HCT116 (cell line): ENCODE measurements around the gene INSYN1. TPM values are rescaled to one million over a fixed set of nuclear protein-coding genes. Genes with fewer than 3 reads are reported as not detected.

ENCODE experiments used
- ATAC-seq: fragments of 200-7000 bp; cut with Tn5 transposase; 2 replicates; pipeline ENCODE4 v1.9.1; 2020; ENCODE audit warnings: mild to moderate bottlenecking, moderate library complexity
- BruUV-seq: library from RNA; stranded (reverse); fragments of 400-500 nt; replicated peaks from 2 replicates; lab custom pipeline; 2021; lab: Mats Ljungman, UMichigan
- CTCF ChIA-PET: fragments of 300-600 bp; sonication (Branson Sonifier 250); formaldehyde crosslinking; loops from one replicate; lab custom pipeline; 2021; ENCODE audit warnings: antibody characterized with exemption; lab: Charles Lee
- POLR2A ChIA-PET: fragments of 300-600, 350-600 bp; sonication (Branson Sonifier 250); formaldehyde crosslinking; loops from one replicate; lab custom pipeline; 2021; ENCODE audit warnings: antibody characterized with exemption; lab: Charles Lee
- RAD21 ChIA-PET, 2 experiments: fragments of 300-600 bp; sonication (Branson Sonifier 250); formaldehyde crosslinking; loops; one replicate each; lab custom pipeline; 2023; ENCODE audit warnings: low total read pairs in 2 of 2; ENCODE audit not compliant: uncharacterized antibody in 2 of 2, unreplicated experiment in 2 of 2, low non-redundant PET in 1 of 2; lab: Charles Lee
- DNase-seq: peaks from one replicate; pipeline ENCODE4 v3.0.0-alpha.2; 2010; ENCODE audit warnings: low read depth, low spot score
- H2AFZ ChIP-seq: fragments of 200-600 bp; shearing (Covaris generic), sonication (generic); 2 replicates; pipeline ENCODE4 v1.6.1; 2017; ENCODE audit warnings: low read depth, mixed run types, mixed read lengths, antibody characterized with exemption, low read length; ENCODE audit not compliant: poor library complexity, severe bottlenecking
- H3K27ac ChIP-seq: 2 replicates; pipeline ENCODE4 v1.5.1; 2012; ENCODE audit warnings: low read depth, low read length
- H3K27me3 ChIP-seq: fragments of 200-600 bp; sonication (generic); 2 replicates; pipeline ENCODE4 v1.6.1; 2016; ENCODE audit warnings: mixed run types, low read length, mixed read lengths; ENCODE audit not compliant: insufficient read depth
- H3K36me3 ChIP-seq, 2 experiments: fragments of 200-500 bp in 1 of 2; fragments of 200-600 bp in 1 of 2; sonication (Bioruptor generic) in 1 of 2; sonication (generic) in 1 of 2; 2 replicates each; pipeline versions ENCODE4 v1.5.1 to v1.6.1; 2014 to 2016; ENCODE audit warnings: low read length in 2 of 2, inconsistent platforms in 1 of 2, mixed read lengths in 1 of 2, mixed run types in 1 of 2; ENCODE audit not compliant: insufficient read depth in 2 of 2, control insufficient read depth in 1 of 2
- H3K4me1 ChIP-seq, 2 experiments: fragments of 200-600 bp in 1 of 2; sonication (generic) in 1 of 2; 2 replicates each; pipeline versions ENCODE4 v1.5.1 to v1.6.1; 2012 to 2017; ENCODE audit warnings: low read length in 2 of 2, inconsistent platforms in 1 of 2, mild to moderate bottlenecking in 1 of 2, mixed read lengths in 1 of 2, mixed run types in 1 of 2, moderate library complexity in 1 of 2; ENCODE audit not compliant: insufficient read depth in 2 of 2, control insufficient read depth in 1 of 2
- H3K4me2 ChIP-seq: fragments of 200-600 bp; sonication (generic); 2 replicates; pipeline ENCODE4 v1.6.1; 2017; ENCODE audit warnings: mixed run types, low read length, mixed read lengths
- H3K4me3 ChIP-seq, 2 experiments: fragments of 200-600 bp in 1 of 2; sonication (generic) in 1 of 2; replicated peaks in 1 of 2; 2 replicates each; pipeline ENCODE4 v1.5.1; 2011 to 2016; ENCODE audit warnings: low read length in 2 of 2, control low read depth in 1 of 2, low read depth in 1 of 2, mild to moderate bottlenecking in 1 of 2, mixed read lengths in 1 of 2, mixed run types in 1 of 2
- H3K79me2 ChIP-seq: fragments of 200-600 bp; sonication (generic); 2 replicates; pipeline ENCODE4 v1.6.1; 2017; ENCODE audit warnings: mild to moderate bottlenecking, mixed run types, low read length, moderate library complexity, mixed read lengths; ENCODE audit not compliant: insufficient read depth
- H3K9ac ChIP-seq: fragments of 200-600 bp; sonication (generic); 2 replicates; pipeline ENCODE4 v1.6.1; 2016; ENCODE audit warnings: low read length, mixed read lengths
- H3K9me2 ChIP-seq: fragments of 200-600 bp; sonication (generic), shearing (Covaris generic); 2 replicates; pipeline ENCODE4 v1.6.1; 2017; ENCODE audit warnings: mixed run types, mild to moderate bottlenecking, moderate library complexity; ENCODE audit not compliant: insufficient read depth
- H3K9me3 ChIP-seq, 2 experiments: fragments of 200-500 bp in 1 of 2; fragments of 200-600 bp in 1 of 2; sonication (Bioruptor generic) in 1 of 2; sonication (generic) in 1 of 2; 2 replicates each; pipeline ENCODE4 v1.6.1; 2014 to 2017; ENCODE audit warnings: low read length in 2 of 2, mixed read lengths in 2 of 2, inconsistent platforms in 1 of 2, low read depth in 1 of 2, mild to moderate bottlenecking in 1 of 2, mixed run types in 1 of 2, moderate library complexity in 1 of 2; ENCODE audit not compliant: control insufficient read depth in 1 of 2, insufficient read depth in 1 of 2
- H4K20me1 ChIP-seq: fragments of 200-600 bp; sonication (generic), shearing (Covaris generic); 2 replicates; pipeline ENCODE4 v1.6.1; 2017; ENCODE audit warnings: mixed run types, mild to moderate bottlenecking, moderate library complexity; ENCODE audit not compliant: insufficient read depth
- CBX3 ChIP-seq: IDR thresholded peaks from 2 replicates; pipeline ENCODE4 v1.6.1; 2012; ENCODE audit warnings: low read depth
- CEBPB ChIP-seq: IDR thresholded peaks from 2 replicates; pipeline ENCODE4 v1.6.1; 2012; ENCODE audit warnings: low read depth
- EZH2 ChIP-seq: fragments of 200-600 bp; sonication (generic); IDR thresholded peaks from 2 replicates; pipeline ENCODE4 v1.6.1; 2017; ENCODE audit warnings: antibody characterized with exemption, mixed run types
- EZH2phosphoT487 ChIP-seq: fragments of 200-600 bp; IDR thresholded peaks from 2 replicates; pipeline ENCODE4 v1.6.1; 2018; ENCODE audit warnings: antibody characterized with exemption, borderline replicate concordance
- FOSL1 ChIP-seq: IDR thresholded peaks from 2 replicates; pipeline ENCODE4 v1.6.1; 2012; ENCODE audit warnings: low read depth
- POLR2A ChIP-seq: IDR thresholded peaks from 2 replicates; pipeline ENCODE4 v1.7.0; 2011; ENCODE audit warnings: borderline replicate concordance; ENCODE audit not compliant: insufficient read depth, insufficient read length; ENCODE audit errors: extremely low read depth
- POLR2AphosphoS5 ChIP-seq: IDR thresholded peaks from 2 replicates; pipeline ENCODE4 v1.6.1; 2011; ENCODE audit warnings: mild to moderate bottlenecking, low read depth, low read length, moderate library complexity
- RAD21 ChIP-seq: IDR thresholded peaks from 2 replicates; pipeline ENCODE4 v1.6.1; 2012; ENCODE audit warnings: low read depth, mild to moderate bottlenecking
- SIN3A ChIP-seq: IDR thresholded peaks from 2 replicates; pipeline ENCODE4 v1.6.1; 2012; ENCODE audit warnings: low read depth
- SP1 ChIP-seq: IDR thresholded peaks from 2 replicates; pipeline ENCODE4 v1.6.1; 2012; ENCODE audit warnings: low read depth
- SRF ChIP-seq: IDR thresholded peaks from 2 replicates; pipeline ENCODE4 v1.6.1; 2012; ENCODE audit warnings: low read depth
- TCF7L2 ChIP-seq: IDR thresholded peaks from 2 replicates; pipeline ENCODE4 v1.7.0; 2011; ENCODE audit warnings: borderline replicate concordance, inconsistent platforms; ENCODE audit not compliant: insufficient read depth, insufficient read length; ENCODE audit errors: extremely low read depth
- YY1 ChIP-seq: IDR thresholded peaks from 2 replicates; pipeline ENCODE4 v1.6.1; 2011; ENCODE audit warnings: low read length, low read depth, moderate library complexity, mild to moderate bottlenecking; ENCODE audit not compliant: insufficient replicate concordance; ENCODE audit errors: extremely low read depth
- ZFX ChIP-seq: fragments of 450-650 bp; IDR thresholded peaks from 2 replicates; pipeline ENCODE4 v1.6.1; 2017
- ZNF274 ChIP-seq: fragments of 200-500 bp; sonication (Bioruptor generic); IDR thresholded peaks from 2 replicates; pipeline ENCODE4 v1.6.1; 2014; ENCODE audit warnings: mild to moderate bottlenecking, low read depth, low read length, inconsistent platforms
- intact Hi-C: fragments of 100-400 bp; cut with micrococcal nuclease; formaldehyde crosslinking; loops from 2 replicates; pipeline ENCODE4 v1.10.0; 2022
- total RNA-seq: library from RNA; stranded (reverse); gene quantifications from one replicate; pipeline ENCODE4 v1.2.1, GENCODE V29; 2021; ENCODE audit not compliant: unreplicated experiment
- TF ChIP-seq, protein P1 (sequence below): IDR thresholded peaks from 2 replicates; pipeline ENCODE4 v1.6.1; 2012
- TF ChIP-seq, protein P2 (sequence below): IDR thresholded peaks from 2 replicates; pipeline ENCODE4 v1.6.1; 2012
- TF ChIP-seq, protein P3 (sequence below): IDR thresholded peaks from 2 replicates; pipeline ENCODE4 v1.6.1; 2012; ENCODE audit warnings: low read depth

Gene INSYN1
- total RNA-seq, 1 experiment from 2014 or later = 2.0 TPM

DNA sequence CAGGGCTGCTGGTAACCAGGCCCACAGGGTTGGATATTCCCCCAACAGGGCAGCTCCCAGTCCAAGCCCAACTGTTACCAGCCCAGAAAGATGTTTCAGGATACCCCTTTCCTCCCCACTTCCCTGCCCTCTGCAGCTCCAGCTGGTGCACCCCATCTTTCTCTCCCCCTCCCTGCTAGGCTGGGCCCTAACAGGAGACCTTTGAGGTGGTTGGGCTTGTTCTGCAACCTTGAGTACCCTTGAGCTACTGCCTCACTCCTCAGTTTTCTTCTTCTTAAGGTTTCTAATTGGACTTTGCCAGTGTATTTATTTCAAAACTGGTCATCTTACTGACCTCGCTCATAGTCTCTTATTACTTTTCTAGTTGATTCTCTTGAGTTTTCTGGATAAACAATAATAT, 16.9 kb upstream of the INSYN1 start:
- Histone ChIP-seq H3K4me1 (no peaks in the 10 kb centered on the region), H3K27ac (no peak overlapping the region), H3K4me2 (no peak overlapping the region), H3K27me3 (no peaks in the 10 kb centered on the region), H3K9ac (no peak overlapping the region), H2AFZ (no peak overlapping the region), H4K20me1 (no peaks in the 10 kb centered on the region), H3K79me2 (no peaks in the 10 kb centered on the region), H3K4me3 (no peak overlapping the region), H3K9me2 (no peaks in the 10 kb centered on the region), H3K9me3 (no peaks in the 10 kb centered on the region), H3K36me3 (no peaks in the 10 kb centered on the region)
- BruUV-seq = no TSS peak
- CTCF ChIA-PET = no interaction called here
- RAD21 ChIA-PET = no interaction called here
- DNase-seq (no peak), ATAC-seq (no peak)
- intact Hi-C loops = no loop called here
- POLR2A ChIA-PET = no interaction called here
- TF ChIP-seq CBX3 = no peak
- TF ChIP-seq RAD21 = no peak
- no peak for TF ChIP-seq EZH2
- TF ChIP-seq, protein P1, sequence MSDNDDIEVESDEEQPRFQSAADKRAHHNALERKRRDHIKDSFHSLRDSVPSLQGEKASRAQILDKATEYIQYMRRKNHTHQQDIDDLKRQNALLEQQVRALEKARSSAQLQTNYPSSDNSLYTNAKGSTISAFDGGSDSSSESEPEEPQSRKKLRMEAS = no peak

DNA sequence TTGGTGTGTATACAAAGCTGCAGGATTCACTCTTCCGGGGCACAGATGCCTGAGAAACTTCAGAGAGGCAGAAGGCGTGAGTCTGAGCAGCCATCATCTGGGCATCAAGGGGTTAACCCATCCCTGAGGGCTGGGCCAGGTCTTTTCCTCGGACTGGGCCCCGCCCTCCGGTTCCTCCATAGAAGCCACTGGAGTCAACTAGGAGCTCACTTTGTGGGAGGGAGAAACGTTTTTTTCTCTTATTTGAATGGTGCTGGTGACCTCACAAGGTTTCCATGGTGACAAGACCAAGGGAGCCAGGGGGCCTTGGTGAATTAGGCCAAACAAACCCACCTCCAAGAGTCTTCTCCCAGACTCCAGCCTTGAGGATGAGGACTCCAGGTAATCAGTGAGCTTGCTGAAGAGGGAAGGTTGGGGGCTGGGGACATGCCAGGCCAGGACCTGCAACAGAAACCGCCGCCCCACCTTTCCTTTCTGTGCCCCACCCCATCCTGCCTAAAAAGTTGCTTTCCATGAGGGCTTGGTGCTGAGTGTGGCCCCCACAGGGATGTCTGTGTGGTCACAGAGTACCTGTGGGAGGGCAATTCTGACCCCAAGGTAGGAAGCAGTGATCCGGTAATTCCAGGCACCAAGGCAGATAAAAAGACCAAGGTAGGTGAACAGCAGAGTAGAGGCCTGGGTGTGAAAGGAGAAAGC, 14.8 kb upstream of the INSYN1 start:
- H4K20me1 ChIP-seq = no peaks in the 10 kb centered on the region
- H3K9me3 ChIP-seq = no peaks in the 10 kb centered on the region
- ATAC-seq (no peak), DNase-seq (no peak)
- H3K4me3 ChIP-seq = no peak overlapping the region
- intact Hi-C loops = no loop called here
- H3K36me3 ChIP-seq = no peaks in the 10 kb centered on the region
- H3K9me2 ChIP-seq = no peaks in the 10 kb centered on the region
- H3K27ac ChIP-seq = no peak overlapping the region
- no peaks in the 10 kb centered on the region for H3K79me2 ChIP-seq
- H3K27me3 ChIP-seq = no peaks in the 10 kb centered on the region; the same call in 1 of the 2 replicates
- H3K4me1 ChIP-seq = no peaks in the 10 kb centered on the region
- POLR2A ChIA-PET = no interaction called here
- no peak overlapping the region for H3K9ac ChIP-seq
- RAD21 ChIA-PET = no interaction called here
- no peak overlapping the region for H3K4me2 ChIP-seq
- CTCF ChIA-PET = no interaction called here
- TF ChIP-seq, protein P1 = no peak
- TF ChIP-seq YY1 (no peak), SP1 (no peak), EZH2phosphoT487 (no peak), ZNF274 (no peak), TCF7L2 (no peak), SIN3A (no peak), ZFX (no peak), SRF (no peak), CEBPB (no peak), RAD21 (no peak), FOSL1 (no peak), CBX3 (no peak), POLR2A (no peak), EZH2 (no peak), POLR2AphosphoS5 (no peak)
- TF ChIP-seq, protein P2, sequence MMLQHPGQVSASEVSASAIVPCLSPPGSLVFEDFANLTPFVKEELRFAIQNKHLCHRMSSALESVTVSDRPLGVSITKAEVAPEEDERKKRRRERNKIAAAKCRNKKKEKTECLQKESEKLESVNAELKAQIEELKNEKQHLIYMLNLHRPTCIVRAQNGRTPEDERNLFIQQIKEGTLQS = no peak
- TF ChIP-seq, protein P3, sequence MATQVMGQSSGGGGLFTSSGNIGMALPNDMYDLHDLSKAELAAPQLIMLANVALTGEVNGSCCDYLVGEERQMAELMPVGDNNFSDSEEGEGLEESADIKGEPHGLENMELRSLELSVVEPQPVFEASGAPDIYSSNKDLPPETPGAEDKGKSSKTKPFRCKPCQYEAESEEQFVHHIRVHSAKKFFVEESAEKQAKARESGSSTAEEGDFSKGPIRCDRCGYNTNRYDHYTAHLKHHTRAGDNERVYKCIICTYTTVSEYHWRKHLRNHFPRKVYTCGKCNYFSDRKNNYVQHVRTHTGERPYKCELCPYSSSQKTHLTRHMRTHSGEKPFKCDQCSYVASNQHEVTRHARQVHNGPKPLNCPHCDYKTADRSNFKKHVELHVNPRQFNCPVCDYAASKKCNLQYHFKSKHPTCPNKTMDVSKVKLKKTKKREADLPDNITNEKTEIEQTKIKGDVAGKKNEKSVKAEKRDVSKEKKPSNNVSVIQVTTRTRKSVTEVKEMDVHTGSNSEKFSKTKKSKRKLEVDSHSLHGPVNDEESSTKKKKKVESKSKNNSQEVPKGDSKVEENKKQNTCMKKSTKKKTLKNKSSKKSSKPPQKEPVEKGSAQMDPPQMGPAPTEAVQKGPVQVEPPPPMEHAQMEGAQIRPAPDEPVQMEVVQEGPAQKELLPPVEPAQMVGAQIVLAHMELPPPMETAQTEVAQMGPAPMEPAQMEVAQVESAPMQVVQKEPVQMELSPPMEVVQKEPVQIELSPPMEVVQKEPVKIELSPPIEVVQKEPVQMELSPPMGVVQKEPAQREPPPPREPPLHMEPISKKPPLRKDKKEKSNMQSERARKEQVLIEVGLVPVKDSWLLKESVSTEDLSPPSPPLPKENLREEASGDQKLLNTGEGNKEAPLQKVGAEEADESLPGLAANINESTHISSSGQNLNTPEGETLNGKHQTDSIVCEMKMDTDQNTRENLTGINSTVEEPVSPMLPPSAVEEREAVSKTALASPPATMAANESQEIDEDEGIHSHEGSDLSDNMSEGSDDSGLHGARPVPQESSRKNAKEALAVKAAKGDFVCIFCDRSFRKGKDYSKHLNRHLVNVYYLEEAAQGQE = no peak
- no TSS peak for BruUV-seq
- H2AFZ ChIP-seq = no peak overlapping the region
